Esophagus squamous epithelium (tissue), 4 donors: ENCODE results near the gene LTBR.

Experiments used
- CTCF ChIP-seq, 6 experiments: fragments of 450-650 bp in 4 of 6; fragments of 200-600 bp in 2 of 6; sonication (generic) in 2 of 6; IDR thresholded peaks; one replicate each; pipeline ENCODE4 v1.5.1; 2016 to 2019; ENCODE audit warnings: antibody characterized with exemption in 6 of 6, mild to moderate bottlenecking in 4 of 6, moderate library complexity in 4 of 6
- POLR2A ChIP-seq, 4 donors: fragments of 450-650 bp; IDR thresholded peaks; one replicate each; pipeline ENCODE4 v1.6.1; 2017; ENCODE audit warnings: antibody characterized with exemption in 4 of 4, mild to moderate bottlenecking in 4 of 4, moderate library complexity in 3 of 4

- TF ChIP-seq POLR2A (IDR thresholded peaks at IDR 0.05) (no peak), CTCF (IDR thresholded peaks at IDR 0.05) (no peak)
These were observed 23.4 kb downstream of the LTBR start for GRCh38 chr12:6407236-6407954.
